Neural cell (in vitro differentiated cells): ENCODE results near the gene REPS2. TPM values are rescaled to one million over a fixed set of nuclear protein-coding genes. Genes with fewer than 3 reads are reported as not detected.

ENCODE experiments used
- H2AFZ ChIP-seq: fragments of 200-600, 300-800 bp; sonication (generic), shearing (Covaris generic); 2 replicates; pipeline ENCODE4 v1.6.0; 2014; ENCODE audit warnings: low read depth, mild to moderate bottlenecking, antibody characterized with exemption, low read length, moderate library complexity
- H3F3A ChIP-seq: fragments of 200-600 bp; shearing (Covaris generic); 2 replicates; pipeline ENCODE4 v1.6.1; 2016; ENCODE audit warnings: mild to moderate bottlenecking, moderate library complexity, mixed read lengths, antibody characterized with exemption, low read length; ENCODE audit not compliant: insufficient read depth, poor library complexity, severe bottlenecking
- H3K27ac ChIP-seq: fragments of 200-600, 300-800 bp; sonication (generic), shearing (Covaris generic); 2 replicates; pipeline ENCODE4 v1.5.1; 2014; ENCODE audit warnings: mild to moderate bottlenecking, low read length, moderate library complexity
- H3K27me3 ChIP-seq: fragments of 300-800, 200-600 bp; sonication (generic), shearing (Covaris generic); 2 replicates; pipeline ENCODE4 v1.6.0; 2014; ENCODE audit warnings: mild to moderate bottlenecking, low read depth, low read length, moderate library complexity; ENCODE audit not compliant: insufficient read depth
- H3K36me3 ChIP-seq: fragments of 300-800, 200-600 bp; sonication (generic), shearing (Covaris generic); 2 replicates; pipeline ENCODE4 v1.5.1; 2014; ENCODE audit warnings: mild to moderate bottlenecking, antibody characterized with exemption, low read length, moderate library complexity; ENCODE audit not compliant: insufficient read depth
- H3K4me2 ChIP-seq: fragments of 300-800, 200-600 bp; sonication (generic), shearing (Covaris generic); 2 replicates; pipeline ENCODE4 v1.6.0; 2014; ENCODE audit warnings: mild to moderate bottlenecking, low read length
- H3K4me3 ChIP-seq: fragments of 300-800, 200-600 bp; sonication (generic), shearing (Covaris generic); 2 replicates; pipeline ENCODE4 v1.5.1; 2014; ENCODE audit warnings: mild to moderate bottlenecking, low read length, moderate library complexity
- H3K79me2 ChIP-seq: fragments of 200-600 bp; shearing (Covaris generic); replicated peaks from 2 replicates; pipeline ENCODE4 v1.6.0; 2014; ENCODE audit warnings: mild to moderate bottlenecking, low read length, moderate library complexity; ENCODE audit not compliant: insufficient read depth
- H3K9ac ChIP-seq: fragments of 300-800, 200-600 bp; sonication (generic), shearing (Covaris generic); 2 replicates; pipeline ENCODE4 v1.6.1; 2016; ENCODE audit warnings: mild to moderate bottlenecking, low read length, mixed read lengths
- H3K9me2 ChIP-seq: fragments of 200-600 bp; shearing (Covaris generic); 2 replicates; pipeline ENCODE4 v1.6.1; 2016; ENCODE audit warnings: mild to moderate bottlenecking, low read length, mixed read lengths; ENCODE audit not compliant: insufficient read depth
- H3K9me3 ChIP-seq: fragments of 200-600, 300-800 bp; sonication (generic), shearing (Covaris generic); 2 replicates; pipeline ENCODE4 v1.6.1; 2016; ENCODE audit warnings: mild to moderate bottlenecking, mixed run types, low read length, moderate library complexity, mixed read lengths
- H4K20me1 ChIP-seq: fragments of 200-600 bp; shearing (Covaris generic); 2 replicates; pipeline ENCODE4 v1.6.1; 2016; ENCODE audit warnings: mild to moderate bottlenecking, mixed run types; ENCODE audit not compliant: insufficient read depth
- EP300 ChIP-seq: fragments of 450-650 bp; conservative IDR thresholded peaks from 2 replicates; pipeline ENCODE4 v1.6.1; 2014; ENCODE audit warnings: antibody characterized with exemption, mild to moderate bottlenecking, moderate library complexity; ENCODE audit not compliant: poor library complexity, severe bottlenecking
- EZH2 ChIP-seq: fragments of 200-600, 300-800 bp; shearing (Covaris generic), sonication (generic); IDR thresholded peaks from 2 replicates; pipeline ENCODE4 v1.6.1; 2014; ENCODE audit warnings: antibody characterized with exemption, low read length, borderline replicate concordance, mild to moderate bottlenecking; ENCODE audit not compliant: insufficient read depth, poor library complexity, severe bottlenecking
- MXI1 ChIP-seq: fragments of 450-650 bp; conservative IDR thresholded peaks from 2 replicates; pipeline ENCODE4 v1.6.1; 2014; ENCODE audit warnings: antibody characterized with exemption, mild to moderate bottlenecking; ENCODE audit not compliant: poor library complexity, severe bottlenecking
- POLR2AphosphoS5 ChIP-seq: IDR thresholded peaks from 2 replicates; pipeline ENCODE4 v1.6.1; 2012
- RAD21 ChIP-seq: fragments of 450-650 bp; conservative IDR thresholded peaks from 2 replicates; pipeline ENCODE4 v1.6.1; 2014; ENCODE audit warnings: antibody characterized with exemption, mild to moderate bottlenecking, moderate library complexity
- SMC3 ChIP-seq: fragments of 450-650 bp; conservative IDR thresholded peaks from 2 replicates; pipeline ENCODE4 v1.6.1; 2014; ENCODE audit warnings: antibody characterized with exemption, mild to moderate bottlenecking, moderate library complexity; ENCODE audit not compliant: poor library complexity
- TAF1 ChIP-seq: IDR thresholded peaks from 2 replicates; pipeline ENCODE4 v1.6.1; 2012; ENCODE audit warnings: low read depth
- polyA plus RNA-seq: library from polyadenylated mRNA; depleted of rRNA; stranded (reverse); fragments of >200 nt; gene quantifications from 2 replicates; pipeline ENCODE4 v1.2.3, GENCODE V29; 2014
- TF ChIP-seq, protein P1 (sequence below): fragments of 450-650 bp; IDR thresholded peaks from 2 replicates; pipeline ENCODE4 v1.5.1; 2014; ENCODE audit warnings: antibody characterized with exemption, mild to moderate bottlenecking, moderate library complexity; ENCODE audit not compliant: poor library complexity, severe bottlenecking
- TF ChIP-seq, protein P2 (sequence below): IDR thresholded peaks from 2 replicates; pipeline ENCODE4 v1.6.1; 2012; ENCODE audit warnings: borderline replicate concordance

REPS2 gene
- polyA plus RNA-seq, 1 donor from 2014 or later = 15.1 TPM

- no peaks in the 10 kb centered on the region for H3K9me2 ChIP-seq
- no peaks in the 10 kb centered on the region for H3K27me3 ChIP-seq
- H3K9me3 ChIP-seq = no peaks in the 10 kb centered on the region
- no peak overlapping the region for H3K27ac ChIP-seq
- H3K4me3 ChIP-seq = no peak overlapping the region
- H3K9ac ChIP-seq = no peak overlapping the region
- H3K36me3 ChIP-seq = no peaks in the 10 kb centered on the region
- no peaks in the 10 kb centered on the region for H3K79me2 ChIP-seq
- TF ChIP-seq, protein P1, sequence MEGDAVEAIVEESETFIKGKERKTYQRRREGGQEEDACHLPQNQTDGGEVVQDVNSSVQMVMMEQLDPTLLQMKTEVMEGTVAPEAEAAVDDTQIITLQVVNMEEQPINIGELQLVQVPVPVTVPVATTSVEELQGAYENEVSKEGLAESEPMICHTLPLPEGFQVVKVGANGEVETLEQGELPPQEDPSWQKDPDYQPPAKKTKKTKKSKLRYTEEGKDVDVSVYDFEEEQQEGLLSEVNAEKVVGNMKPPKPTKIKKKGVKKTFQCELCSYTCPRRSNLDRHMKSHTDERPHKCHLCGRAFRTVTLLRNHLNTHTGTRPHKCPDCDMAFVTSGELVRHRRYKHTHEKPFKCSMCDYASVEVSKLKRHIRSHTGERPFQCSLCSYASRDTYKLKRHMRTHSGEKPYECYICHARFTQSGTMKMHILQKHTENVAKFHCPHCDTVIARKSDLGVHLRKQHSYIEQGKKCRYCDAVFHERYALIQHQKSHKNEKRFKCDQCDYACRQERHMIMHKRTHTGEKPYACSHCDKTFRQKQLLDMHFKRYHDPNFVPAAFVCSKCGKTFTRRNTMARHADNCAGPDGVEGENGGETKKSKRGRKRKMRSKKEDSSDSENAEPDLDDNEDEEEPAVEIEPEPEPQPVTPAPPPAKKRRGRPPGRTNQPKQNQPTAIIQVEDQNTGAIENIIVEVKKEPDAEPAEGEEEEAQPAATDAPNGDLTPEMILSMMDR = no peak
- no peak for TF ChIP-seq POLR2AphosphoS5
- no peak for TF ChIP-seq RAD21
- TF ChIP-seq EZH2 = no peak
- no peak for TF ChIP-seq MXI1
- TF ChIP-seq EP300 = no peak
- TF ChIP-seq, protein P2, sequence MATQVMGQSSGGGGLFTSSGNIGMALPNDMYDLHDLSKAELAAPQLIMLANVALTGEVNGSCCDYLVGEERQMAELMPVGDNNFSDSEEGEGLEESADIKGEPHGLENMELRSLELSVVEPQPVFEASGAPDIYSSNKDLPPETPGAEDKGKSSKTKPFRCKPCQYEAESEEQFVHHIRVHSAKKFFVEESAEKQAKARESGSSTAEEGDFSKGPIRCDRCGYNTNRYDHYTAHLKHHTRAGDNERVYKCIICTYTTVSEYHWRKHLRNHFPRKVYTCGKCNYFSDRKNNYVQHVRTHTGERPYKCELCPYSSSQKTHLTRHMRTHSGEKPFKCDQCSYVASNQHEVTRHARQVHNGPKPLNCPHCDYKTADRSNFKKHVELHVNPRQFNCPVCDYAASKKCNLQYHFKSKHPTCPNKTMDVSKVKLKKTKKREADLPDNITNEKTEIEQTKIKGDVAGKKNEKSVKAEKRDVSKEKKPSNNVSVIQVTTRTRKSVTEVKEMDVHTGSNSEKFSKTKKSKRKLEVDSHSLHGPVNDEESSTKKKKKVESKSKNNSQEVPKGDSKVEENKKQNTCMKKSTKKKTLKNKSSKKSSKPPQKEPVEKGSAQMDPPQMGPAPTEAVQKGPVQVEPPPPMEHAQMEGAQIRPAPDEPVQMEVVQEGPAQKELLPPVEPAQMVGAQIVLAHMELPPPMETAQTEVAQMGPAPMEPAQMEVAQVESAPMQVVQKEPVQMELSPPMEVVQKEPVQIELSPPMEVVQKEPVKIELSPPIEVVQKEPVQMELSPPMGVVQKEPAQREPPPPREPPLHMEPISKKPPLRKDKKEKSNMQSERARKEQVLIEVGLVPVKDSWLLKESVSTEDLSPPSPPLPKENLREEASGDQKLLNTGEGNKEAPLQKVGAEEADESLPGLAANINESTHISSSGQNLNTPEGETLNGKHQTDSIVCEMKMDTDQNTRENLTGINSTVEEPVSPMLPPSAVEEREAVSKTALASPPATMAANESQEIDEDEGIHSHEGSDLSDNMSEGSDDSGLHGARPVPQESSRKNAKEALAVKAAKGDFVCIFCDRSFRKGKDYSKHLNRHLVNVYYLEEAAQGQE = no peak
- no peak for TF ChIP-seq TAF1
- TF ChIP-seq SMC3 = no peak
- no peak overlapping the region for H2AFZ ChIP-seq
- no peak overlapping the region for H3K4me2 ChIP-seq
- no peaks in the 10 kb centered on the region for H4K20me1 ChIP-seq
- no peaks in the 10 kb centered on the region for H3F3A ChIP-seq
These were observed 95.6 kb downstream of the REPS2 start for GRCh38 chrX:17042037-17042436.

- Histone ChIP-seq H3K4me3 (no peak overlapping the region), H3K36me3 (no peaks in the 10 kb centered on the region), H3K27ac (no peak overlapping the region), H3K79me2 (no peaks in the 10 kb centered on the region), H4K20me1 (no peaks in the 10 kb centered on the region), H3K9me2 (no peaks in the 10 kb centered on the region), H3K9me3 (no peaks in the 10 kb centered on the region), H3K27me3 (no peaks in the 10 kb centered on the region), H2AFZ (no peak overlapping the region), H3K9ac (no peak overlapping the region), H3F3A (no peaks in the 10 kb centered on the region), H3K4me2 (no peak overlapping the region)
- TF ChIP-seq, protein P1 = peak; percentile 66
- TF ChIP-seq EP300 (no peak), RAD21 (peak; percentile 73), POLR2AphosphoS5 (no peak), TAF1 (no peak), SMC3 (peak; percentile 73), MXI1 (no peak), EZH2 (no peak)
- TF ChIP-seq, protein P2 = no peak
These were observed 100.1 kb downstream of the REPS2 start for GRCh38 chrX:17046478-17047097.
